22Rv1 (cell line): ENCODE results near the gene IL1RAPL2.

ENCODE experiments used
- CTCF ChIP-seq: fragments of 450-650 bp; IDR thresholded peaks from 2 replicates; pipeline ENCODE4 v1.5.1; 2017; ENCODE audit warnings: mild to moderate bottlenecking
- ZFX ChIP-seq: fragments of 450-650 bp; IDR thresholded peaks from 2 replicates; pipeline ENCODE4 v1.6.1; 2017; ENCODE audit warnings: antibody characterized with exemption, borderline replicate concordance

GRCh38 chrX:105533951-105534350, 968.0 kb downstream of the IL1RAPL2 start:
- TF ChIP-seq CTCF (no peak), ZFX (no peak)
